IMR-90 (cell line): Measurements from ENCODE around the gene FANCE. TPM values are rescaled to one million over a fixed set of nuclear protein-coding genes. Genes with fewer than 3 reads are reported as not detected.

Source experiments
- ATAC-seq: fragments of 200-7000 bp; cut with Tn5 transposase; 2 replicates; pipeline ENCODE4 v1.9.1; 2020; ENCODE audit warnings: low read depth, mild to moderate bottlenecking, moderate library complexity
- BruUV-seq: library from RNA; stranded (reverse); fragments of 400-500 nt; replicated peaks from 2 replicates; lab custom pipeline; 2021; lab: Mats Ljungman, UMichigan
- CTCF ChIA-PET: fragments of 300-600 bp; formaldehyde crosslinking; extraction: SDS; loops from one replicate; lab custom pipeline; 2021; ENCODE audit warnings: antibody characterized with exemption; lab: Yijun Ruan, JAX
- POLR2A ChIA-PET: fragments of 300-600 bp; sonication (Branson Sonifier 250); formaldehyde crosslinking; loops from one replicate; lab custom pipeline; 2022; ENCODE audit warnings: antibody characterized with exemption; ENCODE audit not compliant: unreplicated experiment; lab: Charles Lee
- DNase-seq: peaks from one replicate; pipeline ENCODE4 v3.0.0; 2013
- H2AFZ ChIP-seq: replicated peaks from 2 replicates; pipeline ENCODE3; 2013; ENCODE audit warnings: low read length, mild to moderate bottlenecking; ENCODE audit not compliant: poor library complexity
- H2AK5ac ChIP-seq: 2 replicates; pipeline ENCODE4 v1.6.1; 2013; ENCODE audit warnings: low read depth, low read length, inconsistent platforms
- H2AK9ac ChIP-seq: replicated peaks from 2 replicates; pipeline ENCODE3; 2013; ENCODE audit warnings: mild to moderate bottlenecking, low read depth, low read length, moderate library complexity; ENCODE audit not compliant: poor library complexity
- H2BK120ac ChIP-seq: 2 replicates; pipeline ENCODE4 v1.6.1; 2013; ENCODE audit warnings: low read depth, low read length, inconsistent platforms
- H2BK15ac ChIP-seq: 3 replicates; pipeline ENCODE4 v1.6.1; 2013; ENCODE audit warnings: low read depth, low read length, inconsistent platforms
- H2BK20ac ChIP-seq: 2 replicates; pipeline ENCODE4 v1.6.1; 2013; ENCODE audit warnings: low read depth, mild to moderate bottlenecking, inconsistent platforms, low read length, moderate library complexity
- H2BK5ac ChIP-seq: 2 replicates; pipeline ENCODE4 v1.6.1; 2013; ENCODE audit warnings: mild to moderate bottlenecking, low read depth, low read length, inconsistent platforms; ENCODE audit not compliant: poor library complexity, severe bottlenecking
- H3K14ac ChIP-seq: replicated peaks from 2 replicates; pipeline ENCODE4 v1.6.1; 2013; ENCODE audit warnings: low read depth, low read length, inconsistent platforms
- H3K18ac ChIP-seq: 2 replicates; pipeline ENCODE4 v1.6.1; 2013; ENCODE audit warnings: low read depth, low read length, control low read depth
- H3K23ac ChIP-seq: 2 replicates; pipeline ENCODE4 v1.6.1; 2013; ENCODE audit warnings: low read depth, low read length, inconsistent platforms
- H3K27ac ChIP-seq: 2 replicates; pipeline ENCODE4 v1.5.1; 2013; ENCODE audit warnings: mild to moderate bottlenecking, control low read depth, low read length; ENCODE audit not compliant: insufficient read depth
- H3K27me3 ChIP-seq: 2 replicates; pipeline ENCODE4 v1.6.1; 2013; ENCODE audit warnings: low read length; ENCODE audit not compliant: control insufficient read depth, insufficient read depth
- H3K36me3 ChIP-seq: 2 replicates; pipeline ENCODE4 v1.6.1; 2013; ENCODE audit warnings: low read length, mixed read lengths; ENCODE audit not compliant: control insufficient read depth, insufficient read depth
- H3K4ac ChIP-seq: 2 replicates; pipeline ENCODE4 v1.6.1; 2013; ENCODE audit warnings: low read depth, low read length, inconsistent platforms
- H3K4me1 ChIP-seq: 2 replicates; pipeline ENCODE4 v1.6.1; 2013; ENCODE audit warnings: low read length, mixed read lengths; ENCODE audit not compliant: control insufficient read depth, insufficient read depth
- H3K4me2 ChIP-seq: 2 replicates; pipeline ENCODE4 v1.6.1; 2013; ENCODE audit warnings: low read depth, mild to moderate bottlenecking, control low read depth, low read length, moderate library complexity
- H3K4me3 ChIP-seq: 2 replicates; pipeline ENCODE4 v1.5.1; 2013; ENCODE audit warnings: low read depth, mild to moderate bottlenecking, control low read depth, low read length, moderate library complexity; ENCODE audit not compliant: insufficient read depth
- H3K56ac ChIP-seq: 2 replicates; pipeline ENCODE4 v1.6.1; 2013; ENCODE audit warnings: low read length, inconsistent platforms; ENCODE audit not compliant: insufficient read depth; ENCODE audit errors: extremely low read depth
- H3K79me1 ChIP-seq, 2 experiments: 2 replicates each; pipeline ENCODE4 v1.6.1; 2013; ENCODE audit warnings: low read length in 2 of 2, inconsistent platforms in 1 of 2, low read depth in 1 of 2
- H3K9ac ChIP-seq: 2 replicates; pipeline ENCODE4 v1.6.1; 2013; ENCODE audit warnings: low read depth, low read length, control low read depth
- H3K9me1 ChIP-seq: 2 replicates; pipeline ENCODE4 v1.6.1; 2013; ENCODE audit warnings: low read length, inconsistent platforms; ENCODE audit not compliant: insufficient read depth
- H3K9me3 ChIP-seq: 2 replicates; pipeline ENCODE4 v1.6.1; 2013; ENCODE audit warnings: low read length; ENCODE audit not compliant: control insufficient read depth, insufficient read depth
- H4K20me1 ChIP-seq: 2 replicates; pipeline ENCODE4 v1.6.1; 2013; ENCODE audit warnings: low read length, inconsistent platforms; ENCODE audit not compliant: insufficient read depth
- H4K5ac ChIP-seq: 2 replicates; pipeline ENCODE4 v1.6.1; 2013; ENCODE audit warnings: mild to moderate bottlenecking, low read depth, low read length, control low read depth
- H4K8ac ChIP-seq, 2 experiments: 2 replicates each; pipeline ENCODE4 v1.6.1; 2013; ENCODE audit warnings: low read depth in 2 of 2, low read length in 2 of 2, control low read depth in 1 of 2, inconsistent platforms in 1 of 2
- H4K91ac ChIP-seq: 2 replicates; pipeline ENCODE4 v1.6.1; 2013; ENCODE audit warnings: low read depth, low read length, inconsistent platforms; ENCODE audit not compliant: insufficient read depth
- CHD1 ChIP-seq: IDR thresholded peaks from 2 replicates; pipeline ENCODE4 v1.6.1; 2012; ENCODE audit warnings: low read depth, low read length, improper control_type of control experiment
- MAZ ChIP-seq: IDR thresholded peaks from 2 replicates; pipeline ENCODE4 v1.6.1; 2012; ENCODE audit warnings: low read depth, mild to moderate bottlenecking, low read length, improper control_type of control experiment, moderate library complexity, borderline replicate concordance
- POLR2A ChIP-seq: IDR thresholded peaks from 2 replicates; pipeline ENCODE4 v1.6.1; 2012; ENCODE audit warnings: mild to moderate bottlenecking, low read depth, low read length
- RCOR1 ChIP-seq: IDR thresholded peaks from 2 replicates; pipeline ENCODE4 v1.6.1; 2012; ENCODE audit warnings: mild to moderate bottlenecking, low read length, improper control_type of control experiment; ENCODE audit not compliant: insufficient replicate concordance
- SMC3 ChIP-seq: fragments of 150-350 bp; IDR thresholded peaks from 2 replicates; pipeline ENCODE4 v1.6.1; 2016; ENCODE audit warnings: low read depth, mild to moderate bottlenecking, antibody characterized with exemption, low read length, moderate library complexity
- WGBS, 2 experiments: methylation state at CpG; one replicate each; pipeline versions ENCODE4 v1.1.5 to v1.1.7; 2013; ENCODE audit warnings: missing lambda C conversion rate in 2 of 2; ENCODE audit not compliant: insufficient read length in 1 of 2; ENCODE audit errors: extremely low coverage in 2 of 2; 5-methylcytosine and 5-hydroxymethylcytosine counted together
- dilution Hi-C: fragments of 300-500 bp; cut with HindIII; formaldehyde crosslinking; loops from one replicate; pipeline ENCODE4 v1.14.3; 2018; ENCODE audit warnings: low sequenced_read_pairs; ENCODE audit not compliant: unreplicated experiment
- in situ Hi-C: fragments of 300-500 bp; cut with MboI; formaldehyde crosslinking; loops from 3 replicates; pipeline ENCODE4 v1.14.3; 2019; ENCODE audit warnings: low sequenced_read_pairs, inconsistent platforms, mixed read lengths
- intact Hi-C: fragments of 100-400 bp; cut with micrococcal nuclease; formaldehyde crosslinking; loops from 2 replicates; pipeline ENCODE4 v1.10.0; 2022
- polyA plus RNA-seq, 3 experiments: library from polyadenylated mRNA; depleted of rRNA; stranded (reverse); fragments of >200 nt; gene quantifications; 2 replicates each; pipeline ENCODE4 v1.2.3, GENCODE V29; 2012; ENCODE audit warnings: low replicate concordance in 1 of 3
- total RNA-seq: library from RNA; depleted of rRNA; stranded (reverse); fragments of >200 nt; gene quantifications from 2 replicates; pipeline ENCODE4 v1.2.3, GENCODE V29; 2012
- TF ChIP-seq, protein P1 (sequence below): fragments of 150-350 bp; IDR thresholded peaks from 2 replicates; pipeline ENCODE4 v1.6.1; 2016; ENCODE audit warnings: low read depth, mild to moderate bottlenecking, low read length, moderate library complexity, borderline replicate concordance
- TF ChIP-seq, protein P2 (sequence below): conservative IDR thresholded peaks from 2 replicates; pipeline ENCODE4 v1.5.1; 2012; ENCODE audit warnings: mild to moderate bottlenecking, low read depth, low read length, improper control_type of control experiment

FANCE gene
- total and polyA plus RNA-seq, 2 of the 4 experiments (the other 2 are of a cell fraction), result 7.1 to 9.1 TPM

DNA sequence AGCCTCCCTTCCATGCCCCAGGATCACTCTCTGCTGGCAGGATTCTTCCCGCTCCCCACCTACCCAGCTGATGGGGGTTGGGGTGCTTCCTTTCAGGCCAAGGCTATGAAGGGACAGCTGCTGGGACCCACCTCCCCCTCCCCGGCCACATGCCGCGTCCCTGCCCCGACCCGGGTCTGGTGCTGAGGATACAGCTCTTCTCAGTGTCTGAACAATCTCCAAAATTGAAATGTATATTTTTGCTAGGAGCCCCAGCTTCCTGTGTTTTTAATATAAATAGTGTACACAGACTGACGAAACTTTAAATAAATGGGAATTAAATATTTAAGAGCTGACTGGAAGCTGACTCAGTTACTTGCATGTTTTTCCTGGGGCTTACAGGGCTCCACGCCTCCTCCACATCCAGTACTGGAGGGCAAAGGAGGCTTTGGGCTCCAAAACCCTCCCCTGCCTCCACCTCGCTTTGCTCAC lies 24.3 kb upstream of the FANCE start (continued):
- TF ChIP-seq, protein P1, sequence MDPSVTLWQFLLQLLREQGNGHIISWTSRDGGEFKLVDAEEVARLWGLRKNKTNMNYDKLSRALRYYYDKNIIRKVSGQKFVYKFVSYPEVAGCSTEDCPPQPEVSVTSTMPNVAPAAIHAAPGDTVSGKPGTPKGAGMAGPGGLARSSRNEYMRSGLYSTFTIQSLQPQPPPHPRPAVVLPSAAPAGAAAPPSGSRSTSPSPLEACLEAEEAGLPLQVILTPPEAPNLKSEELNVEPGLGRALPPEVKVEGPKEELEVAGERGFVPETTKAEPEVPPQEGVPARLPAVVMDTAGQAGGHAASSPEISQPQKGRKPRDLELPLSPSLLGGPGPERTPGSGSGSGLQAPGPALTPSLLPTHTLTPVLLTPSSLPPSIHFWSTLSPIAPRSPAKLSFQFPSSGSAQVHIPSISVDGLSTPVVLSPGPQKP, result no peak

DNA sequence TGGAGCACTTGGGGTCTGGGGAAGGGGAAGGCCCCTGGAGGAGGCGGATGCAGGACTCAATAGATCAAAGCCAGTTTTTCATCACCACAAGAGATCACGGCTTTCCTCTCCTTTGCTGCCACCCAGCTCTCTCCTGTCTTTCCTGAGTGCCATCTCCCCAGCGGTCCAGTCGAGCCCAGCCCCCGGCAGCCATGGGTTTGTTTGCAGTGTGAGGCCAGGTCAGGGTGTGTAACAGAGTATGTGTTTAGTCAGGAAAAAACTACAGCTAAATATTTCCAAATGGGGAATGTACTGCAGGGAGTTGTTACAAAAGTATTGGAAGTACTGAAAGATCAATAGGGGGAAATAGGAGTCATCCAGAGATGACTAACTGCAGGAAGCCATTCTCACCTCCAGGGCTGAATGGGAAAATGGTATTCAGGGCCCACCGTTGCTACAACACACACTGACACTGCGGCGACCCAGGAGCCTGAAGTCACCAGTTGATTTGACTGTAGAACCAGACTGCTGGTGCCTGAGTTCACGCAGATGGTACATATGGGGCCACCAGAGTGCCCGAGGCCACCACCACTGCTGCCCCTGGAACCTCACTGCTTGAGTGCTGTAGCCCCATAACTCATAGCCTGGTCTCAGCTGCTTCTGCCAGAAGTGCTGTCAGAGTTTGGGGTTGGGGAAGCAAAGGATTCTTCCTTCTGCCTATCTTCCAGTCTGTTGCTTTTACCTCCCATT lies 23.6 kb upstream of the FANCE start:
- in situ Hi-C loops, result no loop called here

More for the DNA sequence above, 23.6 kb upstream of the FANCE start:
- Histone ChIP-seq H2BK5ac (peak overlapping the region; percentile 97), H3K14ac (peak overlapping the region; percentile 67), H2AK5ac (peak overlapping the region; percentile 99), H3K4me3 (no peak overlapping the region), H3K56ac (peak overlapping the region; percentile 95), H4K20me1 (no peaks in the 10 kb centered on the region), H2AFZ (peak overlapping the region; percentile 73), H3K36me3 (peaks cover 25% of the 10 kb centered on the region), H3K9me3 (peaks cover 6% of the 10 kb centered on the region), H3K4me2 (peak overlapping the region; percentile 73), H3K79me1 (peaks cover 26 to 41% of the 10 kb centered on the region in 2 experiments), H4K8ac (peak overlapping the region; percentile 84 to 96), H3K4ac (peak overlapping the region; percentile 98), H3K4me1 (peaks cover 42% of the 10 kb centered on the region), H3K9ac (peak overlapping the region; percentile 63), H3K23ac (peak overlapping the region; percentile 78), H4K5ac (peak overlapping the region; percentile 83), H2AK9ac (peak overlapping the region; percentile 97), H4K91ac (peak overlapping the region; percentile 99), H2BK15ac (peak overlapping the region; percentile 96), H2BK20ac (peak overlapping the region; percentile 96), H3K27me3 (no peaks in the 10 kb centered on the region), H3K9me1 (peaks cover 34% of the 10 kb centered on the region), H3K18ac (peak overlapping the region; percentile 88), H3K27ac (peak overlapping the region; percentile 98), H2BK120ac (peak overlapping the region; percentile 96)
- TF ChIP-seq SMC3 (no peak), MAZ (no peak), RCOR1 (no peak), POLR2A (no peak), CHD1 (no peak)
- TF ChIP-seq, protein P2, sequence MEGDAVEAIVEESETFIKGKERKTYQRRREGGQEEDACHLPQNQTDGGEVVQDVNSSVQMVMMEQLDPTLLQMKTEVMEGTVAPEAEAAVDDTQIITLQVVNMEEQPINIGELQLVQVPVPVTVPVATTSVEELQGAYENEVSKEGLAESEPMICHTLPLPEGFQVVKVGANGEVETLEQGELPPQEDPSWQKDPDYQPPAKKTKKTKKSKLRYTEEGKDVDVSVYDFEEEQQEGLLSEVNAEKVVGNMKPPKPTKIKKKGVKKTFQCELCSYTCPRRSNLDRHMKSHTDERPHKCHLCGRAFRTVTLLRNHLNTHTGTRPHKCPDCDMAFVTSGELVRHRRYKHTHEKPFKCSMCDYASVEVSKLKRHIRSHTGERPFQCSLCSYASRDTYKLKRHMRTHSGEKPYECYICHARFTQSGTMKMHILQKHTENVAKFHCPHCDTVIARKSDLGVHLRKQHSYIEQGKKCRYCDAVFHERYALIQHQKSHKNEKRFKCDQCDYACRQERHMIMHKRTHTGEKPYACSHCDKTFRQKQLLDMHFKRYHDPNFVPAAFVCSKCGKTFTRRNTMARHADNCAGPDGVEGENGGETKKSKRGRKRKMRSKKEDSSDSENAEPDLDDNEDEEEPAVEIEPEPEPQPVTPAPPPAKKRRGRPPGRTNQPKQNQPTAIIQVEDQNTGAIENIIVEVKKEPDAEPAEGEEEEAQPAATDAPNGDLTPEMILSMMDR, result 0 out of 2 replicates have a peak, but pooled peaks have one; percentile 2
- TF ChIP-seq, protein P1, result no peak
- DNase-seq (peak; percentile 24), ATAC-seq (peak; percentile 27)
- WGBS, 2 experiments, result 100% methylated on average over 3 of the region's 10 CpGs; no CpG with 5 or more reads in 1 of the 2 experiments
- ChIA-PET POLR2A (interaction anchor here (0.6 to 1.4 kb wide), 4 partner anchors 9 to 112 kb away, joined by 4 to 10 read pairs (median 7); no protein-coding TSS in a partner anchor), CTCF (interaction anchor here (0.8 to 2.9 kb wide), 3 partner anchors 9 to 37 kb away, joined by 3 to 8 read pairs (median 3); no protein-coding TSS in a partner anchor)
- dilution Hi-C loops, result no loop called here
- no TSS peak for BruUV-seq
- intact Hi-C loops, result no loop called here
